MM.1S (cell line): ENCODE results near the gene TRIM5.

Source experiments
- DNase-seq: peaks from one replicate; pipeline ENCODE4 v3.0.0-alpha.2; 2015
- H2AFZ ChIP-seq: fragments of 300-600 bp; sonication (generic); 2 replicates; pipeline ENCODE4 v1.6.0; 2016; ENCODE audit warnings: antibody characterized with exemption, low read length
- H3F3A ChIP-seq: fragments of 300-600 bp; sonication (generic); 2 replicates; pipeline ENCODE4 v1.6.1; 2016; ENCODE audit warnings: mild to moderate bottlenecking, antibody characterized with exemption, low read length, moderate library complexity, mixed read lengths; ENCODE audit not compliant: insufficient read depth
- H3K27ac ChIP-seq: fragments of 300-600 bp; sonication (generic); 2 replicates; pipeline ENCODE4 v1.5.1; 2016; ENCODE audit warnings: mild to moderate bottlenecking, low read length
- H3K27me3 ChIP-seq: fragments of 300-600 bp; sonication (generic); replicated peaks from 2 replicates; pipeline ENCODE4 v1.6.0; 2016; ENCODE audit warnings: low read length; ENCODE audit not compliant: insufficient read depth
- H3K36me3 ChIP-seq: fragments of 300-600 bp; sonication (generic); replicated peaks from 2 replicates; pipeline ENCODE4 v1.6.1; 2016; ENCODE audit warnings: mild to moderate bottlenecking, low read length, mixed read lengths; ENCODE audit not compliant: insufficient read depth
- H3K4me1 ChIP-seq: fragments of 300-600 bp; sonication (generic); 2 replicates; pipeline ENCODE4 v1.6.1; 2016; ENCODE audit warnings: low read length, mixed read lengths
- H3K4me2 ChIP-seq: fragments of 300-600 bp; sonication (generic); 2 replicates; pipeline ENCODE4 v1.6.0; 2016; ENCODE audit warnings: low read depth, low read length
- H3K4me3 ChIP-seq: fragments of 300-600 bp; sonication (generic); 2 replicates; pipeline ENCODE4 v1.5.1; 2016; ENCODE audit warnings: low read length, mixed read lengths
- H3K79me2 ChIP-seq: fragments of 300-600 bp; sonication (generic); 2 replicates; pipeline ENCODE4 v1.6.1; 2016; ENCODE audit warnings: mixed run types, low read length, mixed read lengths
- H3K9ac ChIP-seq: fragments of 300-600 bp; sonication (generic); 2 replicates; pipeline ENCODE4 v1.6.1; 2016; ENCODE audit warnings: low read length, mixed read lengths
- H3K9me2 ChIP-seq: fragments of 300-600 bp; sonication (generic); replicated peaks from 2 replicates; pipeline ENCODE4 v1.6.1; 2016; ENCODE audit warnings: mild to moderate bottlenecking, low read length, mixed read lengths; ENCODE audit not compliant: insufficient read depth
- H3K9me3 ChIP-seq: fragments of 300-600 bp; sonication (generic); replicated peaks from 2 replicates; pipeline ENCODE4 v1.6.1; 2016; ENCODE audit warnings: mild to moderate bottlenecking, low read length, mixed read lengths; ENCODE audit not compliant: insufficient read depth
- H4K20me1 ChIP-seq: fragments of 300-600 bp; sonication (generic); 2 replicates; pipeline ENCODE4 v1.6.1; 2016; ENCODE audit warnings: mild to moderate bottlenecking, low read length, moderate library complexity, mixed read lengths; ENCODE audit not compliant: insufficient read depth
- EZH2 ChIP-seq: fragments of 300-600 bp; sonication (generic); optimal IDR thresholded peaks from 2 replicates; pipeline ENCODE3; 2017; ENCODE audit warnings: low read depth, mild to moderate bottlenecking, antibody characterized with exemption, low read length, mixed read lengths
- EZH2phosphoT487 ChIP-seq: fragments of 300-600 bp; sonication (generic); IDR thresholded peaks from 2 replicates; pipeline ENCODE4 v1.6.1; 2018; ENCODE audit warnings: antibody characterized with exemption, low read length
- TF ChIP-seq, protein P1 (sequence below): fragments of 300-600 bp; sonication (generic); IDR thresholded peaks from 2 replicates; pipeline ENCODE4 v1.5.1; 2016; ENCODE audit warnings: antibody characterized with exemption, low read length, mixed read lengths

TRIM5 gene

DNA sequence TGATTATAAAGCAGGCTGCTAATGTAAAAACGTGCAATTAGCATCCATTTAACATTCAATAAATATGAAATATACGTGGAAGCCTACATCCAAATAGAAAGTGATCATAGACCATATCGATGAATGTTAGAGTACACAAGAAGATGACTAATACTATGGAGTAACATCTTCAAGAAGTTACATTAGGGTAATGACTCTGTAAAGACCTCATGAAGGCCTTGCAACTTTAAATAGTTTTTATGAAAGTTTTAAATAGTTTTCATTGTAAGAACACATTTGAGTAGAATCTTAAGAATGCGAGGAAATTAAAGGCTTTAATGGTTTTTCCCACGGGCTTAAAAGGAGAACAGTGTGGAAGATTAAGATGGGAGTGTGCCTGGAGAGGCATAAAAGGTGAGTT lies 58.7 kb downstream of the TRIM5 start:
- Histone ChIP-seq H3K4me1 (peaks cover 8% of the 10 kb centered on the region), H3K4me2 (no peak overlapping the region), H3K4me3 (no peak overlapping the region), H3F3A (no peaks in the 10 kb centered on the region), H3K27ac (no peak overlapping the region), H3K27me3 (peaks cover 11% of the 10 kb centered on the region), H3K9me2 (no peaks in the 10 kb centered on the region), H3K9ac (no peak overlapping the region), H3K9me3 (no peaks in the 10 kb centered on the region), H2AFZ (no peak overlapping the region), H3K79me2 (no peaks in the 10 kb centered on the region), H4K20me1 (no peaks in the 10 kb centered on the region), H3K36me3 (no peaks in the 10 kb centered on the region)
- TF ChIP-seq, protein P1, sequence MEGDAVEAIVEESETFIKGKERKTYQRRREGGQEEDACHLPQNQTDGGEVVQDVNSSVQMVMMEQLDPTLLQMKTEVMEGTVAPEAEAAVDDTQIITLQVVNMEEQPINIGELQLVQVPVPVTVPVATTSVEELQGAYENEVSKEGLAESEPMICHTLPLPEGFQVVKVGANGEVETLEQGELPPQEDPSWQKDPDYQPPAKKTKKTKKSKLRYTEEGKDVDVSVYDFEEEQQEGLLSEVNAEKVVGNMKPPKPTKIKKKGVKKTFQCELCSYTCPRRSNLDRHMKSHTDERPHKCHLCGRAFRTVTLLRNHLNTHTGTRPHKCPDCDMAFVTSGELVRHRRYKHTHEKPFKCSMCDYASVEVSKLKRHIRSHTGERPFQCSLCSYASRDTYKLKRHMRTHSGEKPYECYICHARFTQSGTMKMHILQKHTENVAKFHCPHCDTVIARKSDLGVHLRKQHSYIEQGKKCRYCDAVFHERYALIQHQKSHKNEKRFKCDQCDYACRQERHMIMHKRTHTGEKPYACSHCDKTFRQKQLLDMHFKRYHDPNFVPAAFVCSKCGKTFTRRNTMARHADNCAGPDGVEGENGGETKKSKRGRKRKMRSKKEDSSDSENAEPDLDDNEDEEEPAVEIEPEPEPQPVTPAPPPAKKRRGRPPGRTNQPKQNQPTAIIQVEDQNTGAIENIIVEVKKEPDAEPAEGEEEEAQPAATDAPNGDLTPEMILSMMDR = no peak
- no peak for TF ChIP-seq EZH2phosphoT487
- DNase-seq = no peak

DNA sequence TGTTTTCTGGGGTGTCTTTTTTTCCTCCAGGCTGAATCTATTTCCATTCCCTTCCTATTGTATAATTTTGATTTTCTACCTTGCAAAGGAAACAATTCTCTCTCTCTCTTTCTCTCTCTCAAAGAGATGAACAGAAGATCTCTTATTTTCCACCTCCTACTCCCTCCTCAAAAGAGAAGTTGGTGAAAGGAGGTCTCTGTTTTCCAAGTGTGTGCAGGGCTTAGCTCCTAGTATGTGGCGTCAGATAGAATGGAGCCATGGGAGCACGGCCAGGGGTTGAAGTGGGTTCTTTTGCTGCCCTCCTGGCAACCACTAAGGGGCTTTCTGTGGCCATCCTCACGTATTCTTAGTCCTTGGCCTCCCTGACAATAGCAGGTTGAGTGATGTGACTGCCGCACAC lies 59.6 kb downstream of the TRIM5 start:
- no peaks in the 10 kb centered on the region for H3K79me2 ChIP-seq
- no peak for DNase-seq
- peaks cover 8% of the 10 kb centered on the region for H3K4me1 ChIP-seq
- H3K4me3 ChIP-seq = peak overlapping the region; percentile 68
- no peak overlapping the region; the same call in 1 of the 2 replicates for H3K9ac ChIP-seq
- H3K36me3 ChIP-seq = no peaks in the 10 kb centered on the region
- no peaks in the 10 kb centered on the region for H3F3A ChIP-seq
- H4K20me1 ChIP-seq = no peaks in the 10 kb centered on the region
- TF ChIP-seq EZH2 = no peak
- TF ChIP-seq, protein P1 = no peak
- TF ChIP-seq EZH2phosphoT487 = no peak
- no peaks in the 10 kb centered on the region for H3K9me3 ChIP-seq
- peaks cover 1% of the 10 kb centered on the region; the same call in 1 of the 2 replicates for H3K27me3 ChIP-seq
- peak overlapping the region; percentile 81 for H3K4me2 ChIP-seq
- peak overlapping the region; percentile 92 for H2AFZ ChIP-seq
- H3K9me2 ChIP-seq = no peaks in the 10 kb centered on the region
- no peak overlapping the region for H3K27ac ChIP-seq

DNA sequence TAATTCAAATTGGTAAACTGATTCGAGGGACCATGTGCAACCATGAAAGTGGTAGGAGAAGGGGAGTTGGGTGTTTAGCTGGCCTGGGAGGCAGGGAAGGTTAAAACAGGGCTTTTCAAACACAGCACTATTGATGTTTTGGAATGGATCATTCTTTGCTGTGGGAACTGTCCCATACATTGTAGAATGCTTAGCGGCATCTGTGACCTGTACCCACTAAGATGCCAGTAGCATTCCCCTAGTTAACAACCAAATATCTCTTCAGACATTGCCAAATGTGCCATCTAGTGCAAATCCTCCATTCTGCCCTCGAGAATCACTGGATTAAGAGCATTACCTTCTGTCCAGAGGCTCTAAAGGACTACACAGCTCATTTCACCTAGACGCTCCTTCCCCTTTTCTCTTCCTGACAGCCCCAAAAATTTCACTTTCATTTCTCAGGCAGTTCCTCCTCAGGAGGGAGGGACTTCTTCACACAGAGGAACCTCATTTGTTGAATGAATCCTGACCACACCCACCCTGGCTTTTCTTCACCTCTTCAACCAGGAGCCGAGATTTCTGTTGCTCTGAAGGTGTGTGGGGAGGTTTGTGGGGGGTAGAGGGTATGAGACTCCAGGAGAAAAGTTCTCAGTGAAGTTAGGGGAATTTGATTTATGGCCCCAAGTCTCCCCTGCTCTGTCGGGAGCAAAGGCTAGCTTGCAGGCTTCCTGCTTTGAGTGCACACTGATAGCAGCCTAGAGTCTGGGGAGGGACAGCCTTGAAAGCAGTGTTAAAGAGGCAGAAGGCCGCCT lies 60.2 kb downstream of the TRIM5 start, which contains the start of gene TRIM34:
Gene TRIM34, plus strand, starts transcription at position 513 of the 791 bp plus-strand sequence. CDS start 7,331 bp downstream, outside the sequence.
- peaks cover 8% of the 10 kb centered on the region for H3K4me1 ChIP-seq
- peak; percentile 90 for DNase-seq

More for the DNA sequence above, 60.2 kb downstream of the TRIM5 start, which contains the start of gene TRIM34:
- no peaks in the 10 kb centered on the region for H3F3A ChIP-seq
- H3K79me2 ChIP-seq = no peaks in the 10 kb centered on the region
- H3K4me3 ChIP-seq = peak within 1 kb of the TSS; percentile 68
- peak within 1 kb of the TSS; percentile 92 for H2AFZ ChIP-seq
- no peak within 1 kb of the TSS for H3K27ac ChIP-seq
- H4K20me1 ChIP-seq = no peaks in the 10 kb centered on the region
- H3K4me2 ChIP-seq = peak within 1 kb of the TSS; percentile 81
- H3K27me3 ChIP-seq = no peaks in the 10 kb centered on the region
- H3K9ac ChIP-seq = peak within 1 kb of the TSS; percentile 28; the same call in 1 of the 2 replicates
- H3K9me2 ChIP-seq = no peaks in the 10 kb centered on the region
- no peaks in the 10 kb centered on the region for H3K36me3 ChIP-seq
- no peaks in the 10 kb centered on the region for H3K9me3 ChIP-seq
- TF ChIP-seq EZH2 (no peak), EZH2phosphoT487 (no peak)
- TF ChIP-seq, protein P1 = no peak
